OCI-LY1 (cell line): ENCODE measurements around the gene SERPINE1.

Source experiments
- EZH2 ChIP-seq: fragments of 200-600 bp; sonication (generic), shearing (Covaris generic); IDR thresholded peaks from 2 replicates; pipeline ENCODE4 v1.8.0; 2017; ENCODE audit warnings: borderline replicate concordance, mixed run types, mild to moderate bottlenecking, antibody characterized with exemption, low read length, moderate library complexity, mixed read lengths
- TF ChIP-seq, protein P1 (sequence below): fragments of 200-600 bp; sonication (generic), shearing (Covaris generic); IDR thresholded peaks from 2 replicates; pipeline ENCODE4 v1.5.1; 2017; ENCODE audit warnings: mild to moderate bottlenecking, antibody characterized with exemption, low read length, moderate library complexity, mixed read lengths

DNA sequence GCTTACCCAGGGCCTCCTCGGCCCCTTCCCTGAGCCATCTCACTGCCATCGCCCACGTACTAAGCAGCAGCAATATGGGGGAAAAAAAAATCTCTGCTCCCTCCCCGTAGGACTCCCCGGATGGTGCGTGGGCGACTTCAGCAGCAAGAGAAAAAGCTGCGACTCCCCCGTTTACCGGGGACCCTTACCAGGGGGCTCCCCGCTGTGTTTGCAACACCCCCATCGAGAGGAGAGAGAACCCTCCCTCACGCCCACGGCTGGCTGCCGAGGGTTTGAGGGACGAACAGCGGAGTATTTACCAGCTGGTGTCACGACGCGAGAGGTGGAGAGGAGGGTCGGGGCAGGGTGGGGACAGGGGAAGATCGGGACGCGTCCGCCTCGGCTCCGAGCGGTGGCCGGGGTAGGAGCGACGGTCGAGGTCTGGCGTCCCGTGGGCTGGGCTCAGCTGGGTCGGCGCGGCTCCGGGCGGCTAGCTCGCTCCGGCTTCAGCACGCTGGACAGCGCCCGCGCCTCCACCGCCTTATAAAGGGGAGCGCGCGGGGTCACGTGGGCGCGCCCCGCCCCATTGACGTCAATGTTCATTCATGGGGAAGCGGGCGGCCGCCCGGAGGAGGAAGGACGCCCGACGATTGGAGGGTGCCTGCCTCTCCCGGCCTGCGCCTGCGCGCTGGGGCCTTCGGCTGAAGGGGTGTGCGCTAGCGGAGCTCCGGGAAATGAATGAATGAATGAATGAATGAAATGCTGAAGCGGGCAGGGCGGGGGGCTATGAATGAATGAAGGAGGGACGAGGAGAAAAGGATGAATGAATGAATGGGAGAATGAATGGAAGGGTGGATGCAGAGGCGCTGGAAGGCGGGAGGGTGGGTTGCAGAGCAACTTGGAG, 38.4 kb downstream of the SERPINE1 start, which contains the start of gene VGF:
- TF ChIP-seq, protein P1, sequence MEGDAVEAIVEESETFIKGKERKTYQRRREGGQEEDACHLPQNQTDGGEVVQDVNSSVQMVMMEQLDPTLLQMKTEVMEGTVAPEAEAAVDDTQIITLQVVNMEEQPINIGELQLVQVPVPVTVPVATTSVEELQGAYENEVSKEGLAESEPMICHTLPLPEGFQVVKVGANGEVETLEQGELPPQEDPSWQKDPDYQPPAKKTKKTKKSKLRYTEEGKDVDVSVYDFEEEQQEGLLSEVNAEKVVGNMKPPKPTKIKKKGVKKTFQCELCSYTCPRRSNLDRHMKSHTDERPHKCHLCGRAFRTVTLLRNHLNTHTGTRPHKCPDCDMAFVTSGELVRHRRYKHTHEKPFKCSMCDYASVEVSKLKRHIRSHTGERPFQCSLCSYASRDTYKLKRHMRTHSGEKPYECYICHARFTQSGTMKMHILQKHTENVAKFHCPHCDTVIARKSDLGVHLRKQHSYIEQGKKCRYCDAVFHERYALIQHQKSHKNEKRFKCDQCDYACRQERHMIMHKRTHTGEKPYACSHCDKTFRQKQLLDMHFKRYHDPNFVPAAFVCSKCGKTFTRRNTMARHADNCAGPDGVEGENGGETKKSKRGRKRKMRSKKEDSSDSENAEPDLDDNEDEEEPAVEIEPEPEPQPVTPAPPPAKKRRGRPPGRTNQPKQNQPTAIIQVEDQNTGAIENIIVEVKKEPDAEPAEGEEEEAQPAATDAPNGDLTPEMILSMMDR = no peak
- TF ChIP-seq EZH2 = no peak
